ENCODE data around the gene GOT2. TPM values are rescaled to one million over a fixed set of nuclear protein-coding genes. Genes with fewer than 3 reads are reported as not detected.
A peak's percentile ranks its signal among the peaks of the same experiment; 100 is the strongest.

The GOT2 gene
- total RNA-seq, 1 donor from 2014 or later: 50.7 TPM

GRCh38 chr16:58755989-58756649, 22.0 kb upstream of the GOT2 start:
- Histone ChIP-seq H3K4me1 (no peaks in the 10 kb centered on the region), H3K9me3 (no peaks in the 10 kb centered on the region), H3K27me3 (ENCODE audit: low read depth) (no peaks in the 10 kb centered on the region), H3K36me3 (no peaks in the 10 kb centered on the region), H3K27ac (no peak overlapping the region), H3K4me3 (no peak overlapping the region)
- intact Hi-C loops (cut with DNase I): no loop called here
- DNase-seq (peak; percentile 53), ATAC-seq (peak; percentile 75 to 84)
- peak; percentile 59 for TF ChIP-seq CTCF (IDR thresholded peaks at IDR 0.05)

- no peaks in the 10 kb centered on the region for H3K4me1 ChIP-seq
- TF ChIP-seq CTCF (IDR thresholded peaks at IDR 0.05): no peak
- no peak overlapping the region for H3K4me3 ChIP-seq
- H3K9me3 ChIP-seq: no peaks in the 10 kb centered on the region
- no peaks in the 10 kb centered on the region for H3K36me3 ChIP-seq
- DNase-seq (no peak), ATAC-seq (no peak)
- intact Hi-C loops (cut with DNase I): no loop called here
- no peaks in the 10 kb centered on the region for H3K27me3 ChIP-seq (ENCODE audit: low read depth)
- no peak overlapping the region for H3K27ac ChIP-seq
Observed at GRCh38 chr16:58753711-58754134, 19.6 kb upstream of the GOT2 start.

DNA sequence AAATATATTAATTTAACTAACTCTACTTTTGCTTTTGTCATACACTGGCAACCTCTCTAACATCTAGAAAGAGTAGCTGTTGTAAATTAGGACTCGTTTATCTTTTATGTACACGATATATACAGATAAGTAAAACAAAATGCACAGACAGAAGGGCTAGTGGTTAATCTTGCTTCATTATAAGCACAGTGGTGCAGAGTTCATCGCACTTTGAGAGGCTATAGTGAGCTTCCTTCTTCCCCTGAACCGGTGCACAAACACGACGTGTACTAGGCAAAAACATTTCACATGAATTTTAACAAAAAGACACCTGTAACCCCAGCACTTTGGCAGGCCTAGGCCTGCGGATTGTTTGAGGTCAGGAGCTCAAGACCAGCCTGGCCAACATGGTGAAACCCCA, 10.4 kb upstream of the GOT2 start:
- TF ChIP-seq CTCF (IDR thresholded peaks at IDR 0.05): no peak
- H3K4me3 ChIP-seq: no peak overlapping the region
- no peak overlapping the region for H3K27ac ChIP-seq
- H3K4me1 ChIP-seq: no peaks in the 10 kb centered on the region
- no peaks in the 10 kb centered on the region for H3K9me3 ChIP-seq
- DNase-seq: no peak
- H3K36me3 ChIP-seq: no peaks in the 10 kb centered on the region
- no peak for ATAC-seq
- H3K27me3 ChIP-seq (ENCODE audit: low read depth): no peaks in the 10 kb centered on the region
- intact Hi-C loops (cut with DNase I): no loop called here

- H3K9me3 ChIP-seq: no peaks in the 10 kb centered on the region
- H3K27me3 ChIP-seq (ENCODE audit: low read depth): no peaks in the 10 kb centered on the region
- DNase-seq (no peak), ATAC-seq (no peak)
- intact Hi-C loops (cut with DNase I): no loop called here
- H3K4me3 ChIP-seq: no peak overlapping the region
- TF ChIP-seq CTCF (IDR thresholded peaks at IDR 0.05): no peak
- H3K27ac ChIP-seq: no peak overlapping the region
- no peaks in the 10 kb centered on the region for H3K4me1 ChIP-seq
- no peaks in the 10 kb centered on the region for H3K36me3 ChIP-seq
Observed at GRCh38 chr16:58741976-58742375, 7.9 kb upstream of the GOT2 start.

DNA sequence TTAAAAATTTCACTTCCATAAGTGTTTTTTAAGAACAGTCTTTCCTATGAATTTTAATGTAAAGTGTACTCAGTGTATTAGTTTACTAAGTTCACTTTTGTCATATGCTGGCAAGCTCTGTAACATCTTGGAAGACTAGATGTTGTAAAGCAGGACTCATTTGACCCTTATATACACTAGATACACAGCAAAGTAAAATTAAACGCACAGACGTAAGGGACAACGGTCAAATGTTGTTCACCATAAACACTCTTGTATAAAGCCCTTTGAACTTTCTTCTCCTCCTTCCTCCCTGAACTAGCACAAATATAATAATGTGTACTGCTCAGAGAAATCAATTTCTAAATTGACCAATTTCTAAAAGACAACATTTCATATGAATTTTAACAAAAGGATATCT, 7.0 kb upstream of the GOT2 start:
- Histone ChIP-seq H3K27ac (no peak overlapping the region), H3K4me1 (no peaks in the 10 kb centered on the region), H3K27me3 (ENCODE audit: low read depth) (no peaks in the 10 kb centered on the region), H3K36me3 (no peaks in the 10 kb centered on the region), H3K9me3 (no peaks in the 10 kb centered on the region), H3K4me3 (no peak overlapping the region)
- TF ChIP-seq CTCF (IDR thresholded peaks at IDR 0.05): no peak
- intact Hi-C loops (cut with DNase I): no loop called here
- DNase-seq: no peak
- no peak for ATAC-seq
